ENCODE results near the gene COL1A2. TPM values are rescaled to one million over a fixed set of nuclear protein-coding genes. Genes with fewer than 3 reads are reported as not detected.

COL1A2 gene
- total RNA-seq, 1 experiment from 2014 or later, result 144 TPM

DNA sequence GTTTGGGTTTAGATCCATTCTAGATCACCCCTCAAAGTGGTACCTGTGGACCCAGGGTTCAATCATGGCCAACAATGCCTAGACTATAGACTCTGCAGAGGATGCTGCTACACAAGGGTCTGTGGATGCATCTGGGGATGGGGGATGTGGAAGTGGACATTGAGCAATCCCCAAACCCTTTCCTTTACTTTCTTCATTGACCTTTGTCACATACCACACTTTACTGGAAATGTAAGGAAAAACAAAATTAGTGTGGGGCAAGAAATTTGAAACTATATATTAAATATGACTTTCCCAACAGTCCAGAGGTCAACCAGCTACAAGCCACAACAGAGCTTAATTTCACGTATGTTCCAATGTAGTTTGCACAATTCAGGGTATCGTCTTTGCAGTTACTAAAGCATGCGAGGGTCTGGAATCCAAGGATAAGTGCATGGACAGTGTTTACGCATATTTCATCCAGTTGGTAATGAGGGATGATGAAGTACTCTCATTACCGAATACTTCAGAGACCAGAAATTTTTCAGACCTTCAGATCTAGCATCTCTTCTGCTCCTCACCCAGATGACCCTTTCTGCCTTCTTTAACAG is 81.7 kb downstream of the COL1A2 start:
- ChIA-PET POLR2A (ENCODE audit: low non-redundant PET) (no interaction called here), CTCF (no interaction called here)
- DNase-seq (ENCODE audit: low spot score), result no peak
- Histone ChIP-seq H3K36me3 (ENCODE audit: insufficient read depth, low read length, poor library complexity, severe bottlenecking) (no peaks in the 10 kb centered on the region), H3K4me1 (ENCODE audit: insufficient read depth, low read length, poor library complexity, severe bottlenecking) (no peaks in the 10 kb centered on the region), H3K4me3 (ENCODE audit: low read depth, low read length, poor library complexity, severe bottlenecking) (no peak overlapping the region), H3K27me3 (replicated peaks; ENCODE audit: insufficient read depth, low read depth, low read length, poor library complexity) (no peaks in the 10 kb centered on the region), H3K27ac (ENCODE audit: low read depth, low read length, poor library complexity, severe bottlenecking) (no peak overlapping the region), H3K9me3 (ENCODE audit: low read depth, low read length, poor library complexity, severe bottlenecking) (no peaks in the 10 kb centered on the region)
- TF ChIP-seq EZH2 (IDR thresholded peaks at IDR 0.05; ENCODE audit: borderline replicate concordance, low read depth, low read length, poor library complexity, severe bottlenecking) (no peak), CTCF (conservative IDR thresholded peaks at IDR 0.05; ENCODE audit: low read depth, low read length) (no peak)
- BruUV-seq (replicated peaks), result no TSS peak
- intact Hi-C loops (cut with micrococcal nuclease; ENCODE audit: unreplicated experiment), result no loop called here

DNA sequence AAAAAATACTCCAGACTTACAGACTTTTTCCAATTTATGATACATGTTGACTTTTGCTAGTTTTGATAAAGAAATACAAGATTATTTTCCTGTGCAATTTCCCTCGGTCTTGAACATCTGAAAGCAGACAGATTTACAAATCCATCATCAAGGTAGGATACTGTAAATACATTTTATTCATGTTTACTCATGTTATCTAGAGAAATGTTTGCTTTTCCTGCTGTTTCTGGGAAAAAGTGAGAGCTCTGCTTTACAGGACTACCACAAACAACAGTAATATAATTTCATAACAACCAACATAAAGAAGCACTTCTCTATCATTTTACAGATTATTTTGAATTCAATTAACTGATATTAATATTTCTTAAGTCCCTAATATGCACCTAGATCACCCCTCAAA is 83.2 kb downstream of the COL1A2 start:
- Histone ChIP-seq H3K4me3 (ENCODE audit: low read depth, low read length, poor library complexity, severe bottlenecking) (no peak overlapping the region), H3K27me3 (replicated peaks; ENCODE audit: insufficient read depth, low read depth, low read length, poor library complexity) (no peaks in the 10 kb centered on the region), H3K9me3 (ENCODE audit: low read depth, low read length, poor library complexity, severe bottlenecking) (no peaks in the 10 kb centered on the region), H3K36me3 (ENCODE audit: insufficient read depth, low read length, poor library complexity, severe bottlenecking) (no peaks in the 10 kb centered on the region), H3K4me1 (ENCODE audit: insufficient read depth, low read length, poor library complexity, severe bottlenecking) (no peaks in the 10 kb centered on the region), H3K27ac (ENCODE audit: low read depth, low read length, poor library complexity, severe bottlenecking) (no peak overlapping the region)
- no peak for DNase-seq (ENCODE audit: low spot score)
- BruUV-seq (replicated peaks), result no TSS peak
- intact Hi-C loops (cut with micrococcal nuclease; ENCODE audit: unreplicated experiment), result no loop called here
- CTCF ChIA-PET, result no interaction called here
- POLR2A ChIA-PET (ENCODE audit: low non-redundant PET), result no interaction called here
- TF ChIP-seq CTCF (conservative IDR thresholded peaks at IDR 0.05; ENCODE audit: low read depth, low read length) (no peak), EZH2 (IDR thresholded peaks at IDR 0.05; ENCODE audit: borderline replicate concordance, low read depth, low read length, poor library complexity, severe bottlenecking) (no peak)

GRCh38 chr7:94478648-94479214 is 84.0 kb downstream of the COL1A2 start:
- POLR2A ChIA-PET (ENCODE audit: low non-redundant PET), result no interaction called here
- no peak overlapping the region for H3K27ac ChIP-seq (ENCODE audit: low read depth, low read length, poor library complexity, severe bottlenecking)
- H3K36me3 ChIP-seq (ENCODE audit: insufficient read depth, low read length, poor library complexity, severe bottlenecking), result no peaks in the 10 kb centered on the region
- CTCF ChIA-PET, result interaction anchor here (0.6 kb wide), 1 partner anchor 768 kb away, joined by 3 read pairs; no protein-coding TSS in a partner anchor
- intact Hi-C loops (cut with micrococcal nuclease; ENCODE audit: unreplicated experiment), result no loop called here
- DNase-seq (ENCODE audit: low spot score), result no peak
- BruUV-seq (replicated peaks), result no TSS peak
- TF ChIP-seq CTCF (conservative IDR thresholded peaks at IDR 0.05; ENCODE audit: low read depth, low read length), result no peak
- TF ChIP-seq EZH2 (IDR thresholded peaks at IDR 0.05; ENCODE audit: borderline replicate concordance, low read depth, low read length, poor library complexity, severe bottlenecking), result no peak
- no peaks in the 10 kb centered on the region for H3K27me3 ChIP-seq (replicated peaks; ENCODE audit: insufficient read depth, low read depth, low read length, poor library complexity)
- no peaks in the 10 kb centered on the region for H3K4me1 ChIP-seq (ENCODE audit: insufficient read depth, low read length, poor library complexity, severe bottlenecking)
- no peak overlapping the region for H3K4me3 ChIP-seq (ENCODE audit: low read depth, low read length, poor library complexity, severe bottlenecking)
- no peaks in the 10 kb centered on the region for H3K9me3 ChIP-seq (ENCODE audit: low read depth, low read length, poor library complexity, severe bottlenecking)

Other genes with a start within 250 kb of the COL1A2 start
- gene CASD1, start 114.9 kb downstream of the COL1A2 start, total RNA-seq (2021), result 17.0 and 19.6 TPM in 2 replicates